GM23338 (cell line): ENCODE data around the gene TMEM125. TPM values are rescaled to one million over a fixed set of nuclear protein-coding genes. Genes with fewer than 3 reads are reported as not detected.

Source experiments
- ATAC-seq: fragments of 200-7000 bp; cut with Tn5 transposase; 3 replicates; pipeline ENCODE4 v1.9.1; 2020
- DNase-seq: peaks from one replicate; pipeline ENCODE4 v3.0.0-alpha.2; 2015; ENCODE audit warnings: low spot score
- H2AFZ ChIP-seq: fragments of 200-600 bp; sonication (generic); 2 replicates; pipeline ENCODE4 v1.8.0; 2016; ENCODE audit warnings: antibody characterized with exemption, mild to moderate bottlenecking, moderate library complexity
- H3F3A ChIP-seq: fragments of 200-600 bp; sonication (generic); replicated peaks from 2 replicates; pipeline ENCODE4 v1.8.0; 2017; ENCODE audit warnings: antibody characterized with exemption, mixed run types, low read depth
- H3K27ac ChIP-seq: fragments of 200-600 bp; sonication (generic); 2 replicates; pipeline ENCODE4 v1.6.1; 2016; ENCODE audit warnings: low read depth
- H3K27me3 ChIP-seq: fragments of 200-600 bp; sonication (generic); 2 replicates; pipeline ENCODE4 v1.8.0; 2016; ENCODE audit warnings: mild to moderate bottlenecking, mixed run types, moderate library complexity; ENCODE audit not compliant: insufficient read depth
- H3K36me3 ChIP-seq: fragments of 200-600 bp; sonication (generic); 2 replicates; pipeline ENCODE4 v1.8.0; 2016; ENCODE audit warnings: mild to moderate bottlenecking; ENCODE audit not compliant: insufficient read depth
- H3K4me1 ChIP-seq: fragments of 200-600 bp; sonication (generic); 2 replicates; pipeline ENCODE4 v1.8.0; 2016; ENCODE audit warnings: mild to moderate bottlenecking, moderate library complexity; ENCODE audit not compliant: insufficient read depth
- H3K4me2 ChIP-seq: fragments of 200-600 bp; sonication (generic); 2 replicates; pipeline ENCODE4 v1.7.1; 2017; ENCODE audit warnings: mixed run types
- H3K4me3 ChIP-seq: fragments of 200-600 bp; sonication (generic); 2 replicates; pipeline ENCODE4 v1.6.1; 2016; ENCODE audit warnings: mixed run types
- H3K79me2 ChIP-seq: fragments of 200-600 bp; sonication (generic); replicated peaks from 2 replicates; pipeline ENCODE4 v1.8.0; 2017; ENCODE audit warnings: mild to moderate bottlenecking; ENCODE audit not compliant: insufficient read depth
- H3K9me2 ChIP-seq: fragments of 200-600 bp; sonication (generic); 2 replicates; pipeline ENCODE4 v1.8.0; 2017; ENCODE audit not compliant: insufficient read depth
- H4K20me1 ChIP-seq: fragments of 200-600 bp; sonication (generic); replicated peaks from 2 replicates; pipeline ENCODE4 v1.8.0; 2017; ENCODE audit warnings: mild to moderate bottlenecking; ENCODE audit not compliant: insufficient read depth
- H3K27ac Mint-ChIP-seq: 2 replicates; pipeline ENCODE4 v1.8.0; 2020; ENCODE audit warnings: inconsistent platforms, mild to moderate bottlenecking, moderate library complexity, mixed read lengths
- H3K27me3 Mint-ChIP-seq: 3 replicates; pipeline ENCODE4 v1.8.0; 2022; ENCODE audit warnings: low read depth, mild to moderate bottlenecking, moderate library complexity, mixed read lengths, inconsistent platforms; ENCODE audit not compliant: insufficient read depth, poor library complexity
- H3K36me3 Mint-ChIP-seq: 3 replicates; pipeline ENCODE4 v1.8.0; 2021; ENCODE audit warnings: low read depth, mild to moderate bottlenecking, inconsistent platforms, moderate library complexity, mixed read lengths
- H3K4me1 Mint-ChIP-seq: 3 replicates; pipeline ENCODE4 v1.8.0; 2020; ENCODE audit warnings: mild to moderate bottlenecking, inconsistent platforms, mixed read lengths
- H3K4me3 Mint-ChIP-seq: 3 replicates; pipeline ENCODE4 v1.8.0; 2021; ENCODE audit warnings: moderate library complexity, mild to moderate bottlenecking, inconsistent platforms, mixed read lengths
- H3K9me3 Mint-ChIP-seq: 3 replicates; pipeline ENCODE4 v1.8.0; 2020; ENCODE audit warnings: moderate library complexity, mild to moderate bottlenecking, inconsistent platforms, mixed read lengths
- CREB1 ChIP-seq: fragments of 250-450 bp; sonication (Bioruptor Pico); IDR thresholded peaks from 2 replicates; pipeline ENCODE4 v1.5.0; 2020; ENCODE audit warnings: low read depth, mild to moderate bottlenecking, moderate library complexity
- ETS1 ChIP-seq: IDR thresholded peaks from 2 replicates; pipeline ENCODE4 v1.6.1; 2016; ENCODE audit warnings: antibody characterized with exemption
- EZH2 ChIP-seq: fragments of 200-600 bp; sonication (generic); IDR thresholded peaks from one replicate; pipeline ENCODE4 v1.8.0; 2017; ENCODE audit warnings: antibody characterized with exemption, mild to moderate bottlenecking, low read depth; ENCODE audit not compliant: unreplicated experiment
- EZH2phosphoT487 ChIP-seq: fragments of 200-600 bp; sonication (generic); IDR thresholded peaks from one replicate; pipeline ENCODE4 v1.8.1; 2018; ENCODE audit warnings: antibody characterized with exemption; ENCODE audit not compliant: unreplicated experiment
- JUNB ChIP-seq: IDR thresholded peaks from one replicate; pipeline ENCODE4 v1.6.1; 2016; ENCODE audit warnings: antibody characterized with exemption; ENCODE audit not compliant: unreplicated experiment
- NANOG ChIP-seq: IDR thresholded peaks from 2 replicates; pipeline ENCODE4 v1.6.1; 2016; ENCODE audit warnings: antibody characterized with exemption, borderline replicate concordance
- POLR2AphosphoS5 ChIP-seq: IDR thresholded peaks from 2 replicates; pipeline ENCODE4 v1.6.1; 2016; ENCODE audit warnings: antibody characterized with exemption, low read depth
- STAT1 ChIP-seq: IDR thresholded peaks from one replicate; pipeline ENCODE4 v1.6.1; 2016; ENCODE audit warnings: antibody characterized with exemption; ENCODE audit not compliant: unreplicated experiment
- ZNF114 ChIP-seq: fragments of 250-450 bp; sonication (Bioruptor Pico); IDR thresholded peaks from 2 replicates; pipeline ENCODE4 v1.5.0; 2020; ENCODE audit warnings: mild to moderate bottlenecking, moderate library complexity
- ZNF331 ChIP-seq: fragments of 250-450 bp; sonication (Bioruptor Pico); IDR thresholded peaks from 2 replicates; pipeline ENCODE4 v1.5.0; 2020; ENCODE audit warnings: low read depth, mild to moderate bottlenecking, moderate library complexity
- ZNF462 ChIP-seq: fragments of 250-450 bp; sonication (Bioruptor Pico); IDR thresholded peaks from 2 replicates; pipeline ENCODE4 v1.5.0; 2020; ENCODE audit warnings: mild to moderate bottlenecking, moderate library complexity
- polyA plus RNA-seq: library from polyadenylated mRNA; unstranded; fragments of >200 nt; fragmentation: Nextera tagmentation; extraction: Ambion mirVana; gene quantifications from 2 replicates; pipeline ENCODE4 v1.2.1, GENCODE V29; 2016
- total RNA-seq: library from RNA; depleted of rRNA; stranded (reverse); fragments of >200 nt; shearing (Covaris generic); gene quantifications from 2 replicates; pipeline ENCODE4 v1.2.3, GENCODE V29; 2014
- TF ChIP-seq, protein P1 (sequence below): IDR thresholded peaks from one replicate; pipeline ENCODE4 v1.6.1; 2018; ENCODE audit warnings: antibody characterized with exemption; ENCODE audit not compliant: unreplicated experiment
- TF ChIP-seq, protein P2 (sequence below), 2 experiments: fragments of 200-600 bp in 1 of 2; sonication (generic) in 1 of 2; conservative IDR thresholded peaks; 2 replicates each; pipeline versions ENCODE4 v1.5.1 to v1.6.1; 2016 to 2017; ENCODE audit warnings: antibody characterized with exemption in 2 of 2, low read depth in 2 of 2, mild to moderate bottlenecking in 2 of 2, moderate library complexity in 1 of 2

The TMEM125 gene
- total and polyA plus RNA-seq, 2 experiments from 2014 or later, result 16.8 to 39.3 TPM

DNA sequence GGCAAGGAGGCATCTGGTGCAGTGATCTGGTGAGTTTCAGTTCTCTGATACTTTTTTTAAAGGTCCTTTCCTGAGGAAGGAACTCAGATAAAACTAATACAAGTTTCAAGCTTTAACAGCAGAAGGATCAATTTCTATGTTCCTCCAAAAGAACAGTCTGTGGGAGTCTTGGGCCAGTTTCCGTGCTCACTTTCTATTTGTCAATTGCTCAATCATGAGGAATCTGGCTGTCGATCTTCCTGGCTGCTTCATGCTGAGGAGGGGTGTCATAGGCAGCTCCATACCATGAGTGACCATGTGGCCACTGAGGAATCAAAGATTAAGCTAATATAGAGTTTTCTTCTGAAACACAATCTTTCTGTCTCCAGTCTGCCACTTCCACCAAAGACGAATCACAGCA is 11.4 kb upstream of the TMEM125 start:
- Histone ChIP-seq H3K4me2 (no peak overlapping the region), H3K4me3 (no peak overlapping the region), H2AFZ (no peak overlapping the region), H3K79me2 (no peaks in the 10 kb centered on the region), H3K36me3 (peaks cover 4% of the 10 kb centered on the region), H3K4me1 (no peaks in the 10 kb centered on the region), H3F3A (no peaks in the 10 kb centered on the region), H3K9me2 (peaks cover 4% of the 10 kb centered on the region; the same call in 1 of the 2 replicates), H3K27ac (no peak overlapping the region), H3K27me3 (no peaks in the 10 kb centered on the region), H4K20me1 (no peaks in the 10 kb centered on the region)
- TF ChIP-seq ETS1, result no peak
- no peak for TF ChIP-seq POLR2AphosphoS5
- no peak for TF ChIP-seq CREB1 (CRISPR knock-in tag)
- no peak for TF ChIP-seq JUNB
- TF ChIP-seq ZNF331 (CRISPR knock-in tag), result no peak
- no peak for TF ChIP-seq ZNF462 (CRISPR knock-in tag)
- TF ChIP-seq ZNF114 (CRISPR knock-in tag), result no peak
- TF ChIP-seq, protein P1, sequence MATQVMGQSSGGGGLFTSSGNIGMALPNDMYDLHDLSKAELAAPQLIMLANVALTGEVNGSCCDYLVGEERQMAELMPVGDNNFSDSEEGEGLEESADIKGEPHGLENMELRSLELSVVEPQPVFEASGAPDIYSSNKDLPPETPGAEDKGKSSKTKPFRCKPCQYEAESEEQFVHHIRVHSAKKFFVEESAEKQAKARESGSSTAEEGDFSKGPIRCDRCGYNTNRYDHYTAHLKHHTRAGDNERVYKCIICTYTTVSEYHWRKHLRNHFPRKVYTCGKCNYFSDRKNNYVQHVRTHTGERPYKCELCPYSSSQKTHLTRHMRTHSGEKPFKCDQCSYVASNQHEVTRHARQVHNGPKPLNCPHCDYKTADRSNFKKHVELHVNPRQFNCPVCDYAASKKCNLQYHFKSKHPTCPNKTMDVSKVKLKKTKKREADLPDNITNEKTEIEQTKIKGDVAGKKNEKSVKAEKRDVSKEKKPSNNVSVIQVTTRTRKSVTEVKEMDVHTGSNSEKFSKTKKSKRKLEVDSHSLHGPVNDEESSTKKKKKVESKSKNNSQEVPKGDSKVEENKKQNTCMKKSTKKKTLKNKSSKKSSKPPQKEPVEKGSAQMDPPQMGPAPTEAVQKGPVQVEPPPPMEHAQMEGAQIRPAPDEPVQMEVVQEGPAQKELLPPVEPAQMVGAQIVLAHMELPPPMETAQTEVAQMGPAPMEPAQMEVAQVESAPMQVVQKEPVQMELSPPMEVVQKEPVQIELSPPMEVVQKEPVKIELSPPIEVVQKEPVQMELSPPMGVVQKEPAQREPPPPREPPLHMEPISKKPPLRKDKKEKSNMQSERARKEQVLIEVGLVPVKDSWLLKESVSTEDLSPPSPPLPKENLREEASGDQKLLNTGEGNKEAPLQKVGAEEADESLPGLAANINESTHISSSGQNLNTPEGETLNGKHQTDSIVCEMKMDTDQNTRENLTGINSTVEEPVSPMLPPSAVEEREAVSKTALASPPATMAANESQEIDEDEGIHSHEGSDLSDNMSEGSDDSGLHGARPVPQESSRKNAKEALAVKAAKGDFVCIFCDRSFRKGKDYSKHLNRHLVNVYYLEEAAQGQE, result no peak
- TF ChIP-seq, protein P2, sequence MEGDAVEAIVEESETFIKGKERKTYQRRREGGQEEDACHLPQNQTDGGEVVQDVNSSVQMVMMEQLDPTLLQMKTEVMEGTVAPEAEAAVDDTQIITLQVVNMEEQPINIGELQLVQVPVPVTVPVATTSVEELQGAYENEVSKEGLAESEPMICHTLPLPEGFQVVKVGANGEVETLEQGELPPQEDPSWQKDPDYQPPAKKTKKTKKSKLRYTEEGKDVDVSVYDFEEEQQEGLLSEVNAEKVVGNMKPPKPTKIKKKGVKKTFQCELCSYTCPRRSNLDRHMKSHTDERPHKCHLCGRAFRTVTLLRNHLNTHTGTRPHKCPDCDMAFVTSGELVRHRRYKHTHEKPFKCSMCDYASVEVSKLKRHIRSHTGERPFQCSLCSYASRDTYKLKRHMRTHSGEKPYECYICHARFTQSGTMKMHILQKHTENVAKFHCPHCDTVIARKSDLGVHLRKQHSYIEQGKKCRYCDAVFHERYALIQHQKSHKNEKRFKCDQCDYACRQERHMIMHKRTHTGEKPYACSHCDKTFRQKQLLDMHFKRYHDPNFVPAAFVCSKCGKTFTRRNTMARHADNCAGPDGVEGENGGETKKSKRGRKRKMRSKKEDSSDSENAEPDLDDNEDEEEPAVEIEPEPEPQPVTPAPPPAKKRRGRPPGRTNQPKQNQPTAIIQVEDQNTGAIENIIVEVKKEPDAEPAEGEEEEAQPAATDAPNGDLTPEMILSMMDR (conservative IDR thresholded peaks at IDR 0.05; ENCODE audit: low read depth in 2 of 2), result no peak
- no peak for TF ChIP-seq NANOG
- TF ChIP-seq EZH2phosphoT487, result no peak
- no peak for TF ChIP-seq STAT1
- TF ChIP-seq EZH2, result no peak
- ATAC-seq, result no peak
- peaks cover 73% of the 10 kb centered on the region for H3K9me3 Mint-ChIP-seq
- no peak for DNase-seq
- no peaks in the 10 kb centered on the region for H3K27me3 Mint-ChIP-seq
- no peak overlapping the region for H3K27ac Mint-ChIP-seq
- no peaks in the 10 kb centered on the region for H3K4me1 Mint-ChIP-seq
- no peak overlapping the region for H3K4me3 Mint-ChIP-seq
- H3K36me3 Mint-ChIP-seq, result peaks cover 51% of the 10 kb centered on the region
